GM06990 (cell line): ENCODE data around the gene HPN.
"Not testable (repeated sequence)": the region's sequence is repeated elsewhere in the genome, so short reads cannot be mapped to it uniquely, and the experiment has no call there.

ENCODE experiments used
- DNase-seq: peaks from one replicate; pipeline ENCODE4 v3.0.0-alpha.2; 2011; ENCODE audit not compliant: insufficient read length; ENCODE audit errors: extremely low read depth
- H3K27me3 ChIP-seq: replicated peaks from 2 replicates; pipeline ENCODE4 v1.6.0; 2011; ENCODE audit warnings: low read length; ENCODE audit not compliant: control insufficient read depth, insufficient read depth
- H3K36me3 ChIP-seq: 2 replicates; pipeline ENCODE4 v1.5.1; 2011; ENCODE audit warnings: low read length; ENCODE audit not compliant: control insufficient read depth, insufficient read depth
- H3K4me3 ChIP-seq: replicated peaks from 2 replicates; pipeline ENCODE4 v1.5.1; 2011; ENCODE audit warnings: low read depth, mild to moderate bottlenecking, control low read depth, low read length
- CTCF ChIP-seq: IDR thresholded peaks from 2 replicates; pipeline ENCODE4 v1.5.1; 2011; ENCODE audit warnings: low read length, control low read depth, mild to moderate bottlenecking, inconsistent platforms; ENCODE audit not compliant: insufficient read depth, poor library complexity, severe bottlenecking

Gene HPN

GRCh38 chr19:35025969-35026368 lies 15.6 kb upstream of the HPN start:
- Histone ChIP-seq H3K27me3 (no peaks in the 10 kb centered on the region; the same call in none of the 2 replicates), H3K4me3 (no peak overlapping the region), H3K36me3 (peaks cover 32% of the 10 kb centered on the region)
- TF ChIP-seq CTCF, result no peak
- no peak for DNase-seq

GRCh38 chr19:35026418-35026817 lies 15.1 kb upstream of the HPN start:
- H3K4me3 ChIP-seq, result no peak overlapping the region
- no peak for DNase-seq
- TF ChIP-seq CTCF, result no peak
- peaks cover 30% of the 10 kb centered on the region for H3K36me3 ChIP-seq
- H3K27me3 ChIP-seq, result no peaks in the 10 kb centered on the region; the same call in none of the 2 replicates

- H3K36me3 ChIP-seq, result peaks cover 27% of the 10 kb centered on the region
- no peak for TF ChIP-seq CTCF
These were observed 14.5 kb upstream of the HPN start for GRCh38 chr19:35027009-35027408.

GRCh38 chr19:35027851-35028599 lies 13.5 kb upstream of the HPN start:
- H3K36me3 ChIP-seq, result peaks cover 21% of the 10 kb centered on the region
- H3K4me3 ChIP-seq, result no peak overlapping the region
- no peak for TF ChIP-seq CTCF
- H3K27me3 ChIP-seq, result peaks cover 2% of the 10 kb centered on the region
- no peak for DNase-seq

More at GRCh38 chr19:35027009-35027408, 14.5 kb upstream of the HPN start:
- DNase-seq, result no peak
- Histone ChIP-seq H3K27me3 (peaks cover 2% of the 10 kb centered on the region), H3K4me3 (no peak overlapping the region)

GRCh38 chr19:35028600-35028885 lies 13.0 kb upstream of the HPN start:
- peaks cover 20% of the 10 kb centered on the region for H3K36me3 ChIP-seq
- not testable (repeated sequence) for H3K4me3 ChIP-seq, H3K27me3 ChIP-seq, DNase-seq

- peaks cover 13% of the 10 kb centered on the region for H3K36me3 ChIP-seq
- not testable (repeated sequence) for H3K4me3 ChIP-seq, H3K27me3 ChIP-seq, DNase-seq
These were observed 12.2 kb upstream of the HPN start for GRCh38 chr19:35029275-35029736.
